ENCODE results near the gene SLC10A3.

Gene SLC10A3

GRCh38 chrX:154457491-154458115, 32.8 kb downstream of the SLC10A3 start (continued):
- TF ChIP-seq IKZF3 (tag by site-specific recombination; IDR thresholded peaks at IDR 0.05) = no peak
- TF ChIP-seq ZNF366 (tag by site-specific recombination; conservative IDR thresholded peaks at IDR 0.05) = peak; percentile 76
- TF ChIP-seq GLIS1 (tag by site-specific recombination; IDR thresholded peaks at IDR 0.05) = peak; percentile 56; the same call in 1 of the 2 replicates
- peak; percentile 33; the same call in 1 of the 2 replicates for TF ChIP-seq KLF1 (tag by site-specific recombination; IDR thresholded peaks at IDR 0.05)
- no peak for TF ChIP-seq ZNF169 (tag by site-specific recombination; IDR thresholded peaks at IDR 0.05)
- TF ChIP-seq ZNF585B (tag by site-specific recombination; IDR thresholded peaks at IDR 0.05) = peak; percentile 46

GRCh38 chrX:154452823-154453222, 37.6 kb downstream of the SLC10A3 start:
- POLR2A ChIA-PET = interaction anchor here (0.8 kb wide), 1 partner anchor 38 kb away, joined by 4 read pairs; the partner anchor contains the start of gene SLC10A3
- peaks cover 3 to 50% of the 10 kb centered on the region in 2 experiments; a peak in 2 of 3 replicates for H3K36me3 ChIP-seq (ENCODE audit: control insufficient read depth in 2 of 2, insufficient read depth in 1 of 2, low read length in 2 of 2)
- H3K4me3 ChIP-seq (ENCODE audit: low read depth, low read length) = no peak overlapping the region
- TF ChIP-seq INSM2 (tag by site-specific recombination; IDR thresholded peaks at IDR 0.05) (no peak), TCF7L2 (IDR thresholded peaks at IDR 0.05; ENCODE audit: borderline replicate concordance, low read depth, low read length) (no peak), ZNF660 (tag by site-specific recombination; IDR thresholded peaks at IDR 0.05) (no peak)
- H3K4me1 ChIP-seq (ENCODE audit: control insufficient read depth, insufficient read depth, low read length) = no peaks in the 10 kb centered on the region
- CTCF ChIA-PET = no interaction called here
- H3K27ac ChIP-seq (ENCODE audit: extremely low read depth, low read depth, low read length) = no peak overlapping the region
- no peaks in the 10 kb centered on the region for H3K9me3 ChIP-seq (ENCODE audit: control insufficient read depth, insufficient read depth, low read depth, low read length)

GRCh38 chrX:154450312-154450711, 40.1 kb downstream of the SLC10A3 start:
- POLR2A ChIA-PET = no interaction called here
- TF ChIP-seq ZNF501 (tag by site-specific recombination; IDR thresholded peaks at IDR 0.05) (no peak), YY1 (tag by site-specific recombination; IDR thresholded peaks at IDR 0.05) (no peak), ZNF350 (tag by site-specific recombination; IDR thresholded peaks at IDR 0.05) (no peak), ZNF548 (tag by site-specific recombination; IDR thresholded peaks at IDR 0.05) (no peak), ZNF560 (tag by site-specific recombination; IDR thresholded peaks at IDR 0.05; ENCODE audit: borderline replicate concordance) (no peak), ZNF561 (tag by site-specific recombination; IDR thresholded peaks at IDR 0.05; ENCODE audit: borderline replicate concordance) (no peak), ZSCAN23 (tag by site-specific recombination; IDR thresholded peaks at IDR 0.05) (no peak), PRDM4 (tag by site-specific recombination; IDR thresholded peaks at IDR 0.05) (no peak), ZNF112 (tag by site-specific recombination; IDR thresholded peaks at IDR 0.05) (no peak)
- Histone ChIP-seq H3K27ac (ENCODE audit: extremely low read depth, low read depth, low read length) (no peak overlapping the region), H3K36me3 (ENCODE audit: control insufficient read depth in 2 of 2, insufficient read depth in 1 of 2, low read length in 2 of 2) (peaks cover 4 to 75% of the 10 kb centered on the region in 2 experiments; a peak in 2 of 3 replicates), H3K9me3 (ENCODE audit: control insufficient read depth, insufficient read depth, low read depth, low read length) (no peaks in the 10 kb centered on the region), H3K4me1 (ENCODE audit: control insufficient read depth, insufficient read depth, low read length) (no peaks in the 10 kb centered on the region), H3K4me3 (ENCODE audit: low read depth, low read length) (no peak overlapping the region)
- CTCF ChIA-PET = no interaction called here

Measured in HEK293 (cell line).